ENCODE results near the gene LARGE1. TPM values are rescaled to one million over a fixed set of nuclear protein-coding genes. Genes with fewer than 3 reads are reported as not detected.

LARGE1 gene
- polyA plus RNA-seq, 4 donors = 24.6 to 29.6 (median 26.8) TPM

DNA sequence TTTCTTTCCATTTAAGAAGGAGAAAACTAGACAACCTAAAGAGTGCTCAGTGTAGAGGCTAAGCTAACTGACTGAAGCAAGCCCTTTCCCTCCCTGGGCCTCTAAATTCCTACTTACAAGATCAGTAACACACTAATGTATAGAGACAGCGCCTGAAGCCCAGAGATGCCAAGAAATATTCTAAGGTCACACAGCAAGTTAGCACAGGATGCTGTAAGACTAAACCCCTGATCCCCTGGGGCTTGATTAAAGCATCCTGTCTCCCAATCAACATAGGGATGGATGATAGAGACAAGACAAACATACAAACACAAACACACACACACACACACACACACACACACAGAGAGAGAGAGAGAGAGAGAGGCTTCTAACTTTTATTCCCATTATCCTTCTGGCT, 5.6 kb downstream of the LARGE1 start:
- no peak for DNase-seq (ENCODE audit: low read depth in 4 of 4, low spot score in 2 of 4)

GRCh38 chr22:33914131-33914530, 6.1 kb downstream of the LARGE1 start:
- DNase-seq (ENCODE audit: low read depth in 4 of 4, low spot score in 2 of 4) = no peak

DNA sequence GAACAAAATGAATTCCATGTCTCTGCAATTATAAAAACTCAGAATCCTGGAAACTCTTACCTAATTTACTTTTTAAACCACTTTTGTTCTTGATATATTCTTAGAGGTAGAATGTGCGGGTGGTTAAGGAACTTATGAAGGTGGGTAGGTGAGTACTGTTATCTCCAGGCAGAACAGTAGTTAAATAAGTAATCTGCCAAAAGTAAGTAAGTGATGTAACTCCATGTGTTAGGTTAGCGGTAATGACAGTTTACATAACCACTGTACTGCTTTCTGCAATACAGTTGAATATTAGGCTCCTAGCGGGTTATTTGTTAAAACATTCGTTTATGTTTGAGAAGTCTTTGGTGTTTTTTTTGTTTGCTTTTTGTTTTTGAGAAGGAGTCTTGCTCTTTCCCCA, 7.1 kb downstream of the LARGE1 start:
- DNase-seq (ENCODE audit: low read depth in 4 of 4, low spot score in 2 of 4) = no peak

DNA sequence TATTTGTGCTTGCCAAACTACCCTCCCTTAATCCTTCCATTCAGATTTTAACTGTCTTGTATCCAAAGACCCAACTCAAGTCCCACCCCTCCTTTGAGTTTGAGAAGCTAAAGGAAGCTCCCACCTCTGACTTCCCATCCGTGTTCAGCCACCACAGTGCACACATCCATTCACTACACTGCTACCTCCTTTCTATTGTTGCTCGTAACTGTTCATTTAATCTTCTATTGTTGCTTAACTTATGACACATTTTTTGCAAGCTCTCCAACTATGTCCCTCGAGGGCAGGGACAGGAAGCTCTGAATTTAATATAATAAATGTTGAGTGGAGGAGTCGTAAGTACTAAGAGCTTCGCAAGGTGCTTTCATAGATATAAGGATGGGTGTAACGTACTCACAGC, 10.4 kb downstream of the LARGE1 start:
- DNase-seq (ENCODE audit: low read depth in 4 of 4, low spot score in 2 of 4) = no peak

GRCh38 chr22:33909075-33909458, 11.2 kb downstream of the LARGE1 start:
- DNase-seq (ENCODE audit: low read depth in 4 of 4, low spot score in 2 of 4) = no peak

DNA sequence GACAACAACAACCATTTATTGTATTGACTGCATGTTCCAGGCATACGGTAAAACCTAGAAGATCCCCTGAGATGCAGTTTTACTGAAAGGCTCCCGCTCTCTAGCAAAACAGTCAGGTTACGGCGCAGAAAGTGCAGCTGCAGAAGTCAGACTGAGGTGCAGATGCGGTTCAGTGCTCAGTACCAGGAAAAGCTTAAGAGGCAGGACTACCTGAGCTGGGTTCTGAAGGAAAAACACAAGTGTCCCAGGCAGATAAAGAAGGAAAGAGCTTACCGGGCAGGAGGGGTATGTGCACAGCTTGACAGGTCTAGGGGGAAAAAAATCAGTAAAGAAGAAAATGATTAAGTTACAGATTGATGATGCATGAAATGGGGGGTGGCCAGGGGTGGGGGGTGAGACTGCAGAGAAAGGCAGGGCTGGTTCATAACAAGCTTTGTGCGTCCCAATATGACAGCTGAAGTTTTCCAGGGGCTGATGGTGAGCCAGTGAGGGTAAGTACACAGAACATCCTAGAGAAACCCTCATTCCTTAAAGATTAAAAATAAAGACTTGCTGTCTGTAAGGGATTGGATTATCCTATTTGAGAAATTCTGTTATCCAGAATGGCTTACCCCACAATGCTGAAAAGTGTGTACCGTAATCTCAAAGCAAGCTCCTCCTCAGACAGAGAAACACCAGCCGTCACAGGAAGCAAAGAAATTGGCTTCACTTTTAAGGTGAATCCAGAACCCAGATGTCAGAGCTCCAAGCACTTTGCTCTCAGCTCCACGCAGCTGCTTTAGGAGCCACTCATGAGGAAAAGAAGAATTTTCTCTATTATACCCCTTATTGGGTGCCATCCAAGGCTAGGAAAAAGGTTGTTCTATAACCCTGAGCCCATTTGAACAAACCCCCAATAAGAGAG, 11.9 kb downstream of the LARGE1 start:
- no peak for DNase-seq (ENCODE audit: low read depth in 4 of 4, low spot score in 2 of 4)

DNA sequence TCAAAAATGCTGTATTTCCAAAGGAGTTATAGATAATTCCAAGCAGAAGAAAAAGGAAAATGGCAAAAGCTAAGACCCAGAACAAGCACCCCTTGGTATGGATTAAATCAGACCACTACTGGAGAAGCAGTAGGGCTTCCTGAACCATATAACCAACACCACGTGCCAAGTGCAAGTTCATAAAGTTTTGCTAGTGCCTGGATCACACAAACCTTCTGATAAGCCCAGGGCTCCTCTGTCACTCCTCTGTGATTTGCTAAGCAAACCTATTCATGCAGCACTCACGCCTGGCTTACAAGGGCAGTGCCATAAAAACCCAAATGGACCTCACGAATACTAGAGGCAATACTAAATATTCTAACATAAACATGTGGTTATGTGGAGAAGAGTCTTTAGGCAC, 13.3 kb downstream of the LARGE1 start:
- DNase-seq (ENCODE audit: low read depth in 4 of 4, low spot score in 2 of 4) = no peak

DNA sequence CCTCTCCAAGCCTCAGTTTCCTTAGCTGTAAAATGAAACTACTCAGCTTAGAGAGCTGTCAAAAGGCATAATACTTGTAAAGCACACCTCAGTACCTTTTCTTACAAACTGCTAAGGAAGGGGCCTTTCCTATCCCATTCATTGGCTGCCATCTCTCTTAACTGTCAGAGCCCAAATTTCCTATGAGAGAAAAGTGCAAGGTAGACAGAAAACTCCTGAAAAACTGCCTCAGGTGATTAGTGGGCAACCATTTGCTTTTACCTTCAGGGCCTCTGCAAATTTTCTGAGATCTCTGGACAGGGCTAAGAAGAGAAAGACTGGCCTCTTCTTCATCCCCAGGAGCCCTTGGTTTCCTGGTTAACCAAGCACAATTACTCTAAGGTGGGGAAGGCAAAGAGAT, 13.8 kb downstream of the LARGE1 start:
- no peak for DNase-seq (ENCODE audit: low read depth in 4 of 4, low spot score in 2 of 4)

DNA sequence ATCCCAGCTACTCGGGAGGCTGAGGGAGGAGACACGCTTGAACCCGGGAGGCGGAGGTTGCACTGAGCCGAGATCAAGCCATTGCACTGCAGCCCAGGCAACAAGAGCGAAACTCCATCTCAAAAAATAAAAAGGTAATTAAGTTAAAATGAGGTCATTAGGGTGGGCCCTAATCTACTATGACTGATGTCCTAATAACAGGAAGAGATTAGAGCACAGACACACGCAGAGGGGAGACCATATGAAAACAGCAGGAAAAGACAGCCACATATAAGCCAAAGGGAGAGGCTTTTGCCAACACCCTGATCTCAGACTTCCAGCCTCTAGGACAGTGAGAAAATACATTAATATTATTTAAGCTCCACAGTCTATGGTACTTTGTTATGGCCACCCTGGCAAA, 17.3 kb downstream of the LARGE1 start:
- DNase-seq (ENCODE audit: low read depth in 4 of 4, low spot score in 2 of 4) = no peak

DNA sequence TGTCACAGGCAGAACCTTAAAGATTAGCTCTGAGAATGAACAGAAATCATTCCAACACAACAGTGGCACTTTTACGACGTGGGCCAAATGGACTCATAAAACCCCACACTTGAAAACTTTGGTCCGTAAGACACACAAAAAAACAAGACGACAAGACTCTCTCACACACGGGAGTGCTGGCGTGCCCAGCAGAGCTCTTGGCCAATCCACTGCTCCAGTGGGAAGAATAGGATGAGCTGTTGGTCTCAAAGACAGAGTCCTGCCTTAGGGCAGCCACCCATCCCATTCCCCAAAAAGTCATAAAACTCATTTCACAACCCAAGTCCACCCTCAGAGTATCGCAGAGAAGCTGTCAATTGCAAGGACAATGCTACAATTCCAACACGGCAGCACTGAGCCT, 18.2 kb downstream of the LARGE1 start:
- DNase-seq (ENCODE audit: low read depth in 4 of 4, low spot score in 2 of 4) = no peak

DNA sequence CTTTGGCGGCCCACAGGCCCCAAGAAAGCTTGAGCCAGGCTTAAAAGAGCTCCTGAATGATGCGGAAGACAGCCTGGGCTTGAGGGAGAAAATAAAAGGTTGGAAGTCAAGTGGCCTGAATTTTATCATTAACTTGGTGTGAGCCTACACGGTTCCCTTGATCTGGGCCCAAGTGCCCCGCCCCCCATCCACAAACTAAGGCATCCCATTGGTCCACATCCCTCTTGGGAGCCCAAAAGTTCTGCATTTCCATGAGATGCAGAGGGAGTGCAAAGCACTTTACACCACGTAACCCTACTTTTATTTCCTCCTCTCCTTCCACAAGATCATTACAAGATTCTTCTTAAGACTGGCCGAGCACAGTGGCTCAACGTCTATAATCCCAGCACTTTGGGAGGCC, 22.2 kb downstream of the LARGE1 start:
- DNase-seq (ENCODE audit: low read depth in 4 of 4, low spot score in 2 of 4) = no peak

GRCh38 chr22:33897448-33897835, 22.8 kb downstream of the LARGE1 start:
- DNase-seq (ENCODE audit: low read depth in 4 of 4, low spot score in 2 of 4) = no peak

DNA sequence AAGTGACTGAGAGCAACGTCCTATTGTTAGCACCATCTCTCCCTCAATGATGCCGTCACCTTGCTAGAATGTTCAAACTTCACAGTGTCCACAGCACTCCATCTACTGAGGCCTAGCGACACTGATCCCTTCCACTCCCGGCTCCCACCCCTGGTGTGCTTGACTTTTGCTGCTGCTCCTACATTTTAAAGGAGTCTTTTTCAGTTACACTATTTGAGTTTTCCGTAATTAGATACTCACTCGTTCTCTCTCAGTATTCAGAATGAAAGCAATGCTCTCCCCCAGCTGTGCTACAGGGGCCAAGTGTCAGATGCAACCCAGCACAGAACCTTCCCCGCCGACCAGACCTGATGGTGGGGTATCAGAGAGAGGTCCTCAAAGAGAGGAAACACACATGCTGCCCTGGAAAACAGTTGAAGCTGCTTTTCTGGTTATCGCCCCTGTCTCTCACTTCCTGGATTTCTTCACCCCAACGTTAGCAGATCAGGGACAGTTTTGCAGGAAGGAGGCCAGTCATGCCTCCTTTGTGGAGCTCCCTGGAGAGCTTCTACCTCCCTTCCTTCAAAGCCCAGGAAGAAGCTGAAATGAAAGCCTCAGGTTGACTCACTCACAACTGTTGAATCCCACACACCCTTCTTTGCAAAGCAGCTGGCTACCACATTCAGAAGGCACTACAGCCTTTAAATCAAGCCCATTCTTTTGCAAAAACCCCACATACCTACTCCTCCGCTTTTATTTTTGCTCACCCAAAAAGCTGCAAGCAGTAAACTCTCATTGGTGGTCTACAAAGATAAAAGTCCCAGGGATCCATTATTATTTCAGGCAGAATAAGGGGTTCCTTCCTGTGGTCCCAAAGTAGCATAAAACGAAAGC, 23.5 kb downstream of the LARGE1 start:
- DNase-seq (ENCODE audit: low read depth in 4 of 4, low spot score in 2 of 4) = no peak

- no peak for DNase-seq (ENCODE audit: low read depth in 4 of 4, low spot score in 2 of 4)
Observed at GRCh38 chr22:33896154-33896553, 24.1 kb downstream of the LARGE1 start.

- DNase-seq (ENCODE audit: low read depth in 4 of 4, low spot score in 2 of 4) = no peak
Observed at GRCh38 chr22:33895444-33895843, 24.8 kb downstream of the LARGE1 start.

DNA sequence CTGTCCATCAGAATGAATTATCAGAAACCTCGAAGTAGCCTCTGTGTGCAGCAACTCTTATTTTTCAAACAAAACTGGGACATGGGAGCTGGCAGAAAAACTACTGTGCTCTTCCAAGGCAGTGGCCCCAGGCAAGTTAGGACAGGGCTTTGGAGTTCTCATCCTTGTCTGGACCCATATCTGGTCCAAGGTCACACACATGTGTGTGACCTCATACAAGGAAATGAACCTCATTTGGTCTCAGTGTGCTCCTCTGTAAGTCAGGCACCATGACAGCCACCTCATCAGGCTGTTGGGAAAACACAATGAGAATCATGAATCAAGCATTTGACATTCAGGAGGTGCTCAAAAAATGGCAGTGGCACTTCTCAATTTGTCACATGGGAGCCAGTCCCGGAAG, 25.8 kb downstream of the LARGE1 start:
- no peak for DNase-seq (ENCODE audit: low read depth in 4 of 4, low spot score in 2 of 4)

DNA sequence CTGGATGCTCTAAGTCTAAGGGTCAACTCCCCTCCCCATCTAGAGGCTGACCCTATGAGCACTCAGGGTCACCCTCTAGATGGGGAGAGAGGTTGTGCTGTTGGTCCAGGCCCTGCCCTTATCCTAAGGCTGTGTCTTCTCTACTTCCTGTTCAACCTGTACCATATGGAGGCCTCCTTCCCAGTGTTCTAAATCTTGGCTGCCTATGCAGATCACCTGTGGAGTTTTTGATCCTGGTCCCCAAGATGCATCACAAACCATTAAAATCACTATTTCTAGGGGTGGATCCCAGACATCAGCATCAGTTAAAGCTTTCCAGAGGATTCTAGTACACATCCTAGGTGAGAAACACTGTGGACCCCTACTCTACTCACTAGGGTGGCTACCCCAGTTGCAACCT, 26.2 kb downstream of the LARGE1 start:
- no peak for DNase-seq (ENCODE audit: low read depth in 4 of 4, low spot score in 2 of 4)

DNA sequence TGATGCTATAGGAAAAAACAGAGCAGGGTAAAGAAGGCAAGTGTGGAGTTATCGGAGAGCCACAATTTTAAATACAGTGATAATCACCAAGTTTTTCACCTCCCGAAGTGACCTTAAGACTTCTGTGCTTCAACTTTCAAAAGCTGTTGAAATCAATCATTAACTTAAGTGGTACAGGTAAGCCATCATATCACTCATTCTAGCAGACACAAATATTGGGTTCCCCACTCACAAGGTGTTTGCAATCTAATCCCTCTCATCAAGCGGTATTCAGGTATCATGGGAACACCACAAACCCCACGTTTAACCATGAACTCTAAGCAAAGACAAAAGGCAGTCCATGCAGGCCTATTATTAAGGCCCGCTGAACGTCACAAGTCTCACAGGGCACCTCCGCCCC, 26.8 kb downstream of the LARGE1 start:
- DNase-seq (ENCODE audit: low read depth in 4 of 4, low spot score in 2 of 4) = no peak

- no peak for DNase-seq (ENCODE audit: low read depth in 4 of 4, low spot score in 2 of 4)
Observed at GRCh38 chr22:33891992-33892391, 28.3 kb downstream of the LARGE1 start.

DNA sequence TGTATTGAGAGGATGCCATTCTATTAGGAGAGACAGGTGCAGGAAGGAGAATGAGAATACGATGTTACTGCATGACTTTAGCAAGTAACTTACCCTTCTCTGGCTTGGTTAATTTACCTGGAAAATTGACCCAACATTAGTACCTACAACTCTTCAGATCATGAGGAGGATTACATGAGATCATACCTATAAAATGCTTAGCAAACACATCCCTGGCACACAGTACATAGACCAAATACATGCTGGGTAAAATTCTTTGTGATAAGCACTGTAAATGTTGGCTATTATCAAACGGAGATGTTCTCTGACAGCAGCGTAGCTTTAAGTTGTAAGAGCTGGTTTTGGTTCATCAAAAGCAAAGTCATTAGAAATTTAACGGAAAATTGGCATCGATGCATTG, 28.8 kb downstream of the LARGE1 start:
- no peak for DNase-seq (ENCODE audit: low read depth in 4 of 4, low spot score in 2 of 4)

DNA sequence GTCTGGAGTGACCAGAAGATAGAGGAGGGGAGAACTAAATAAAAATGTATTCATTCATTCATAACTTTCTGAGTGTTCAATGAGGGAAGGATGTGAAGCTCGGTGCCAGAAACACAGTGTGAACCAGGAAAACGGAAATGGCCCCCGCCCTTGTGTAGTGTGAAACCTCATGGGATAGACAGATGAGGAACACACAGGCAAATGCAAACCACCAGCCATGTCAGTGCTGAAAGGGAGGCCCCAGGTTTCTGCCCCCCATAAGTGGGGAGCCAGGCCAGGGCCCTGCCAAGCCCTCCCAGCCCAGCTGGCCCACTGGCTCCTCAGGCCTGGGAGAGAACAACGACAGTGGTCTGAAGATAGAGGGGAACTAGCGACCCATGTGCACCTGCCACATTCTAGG, 30.5 kb downstream of the LARGE1 start:
- no peak for DNase-seq (ENCODE audit: low read depth in 4 of 4, low spot score in 2 of 4)

DNA sequence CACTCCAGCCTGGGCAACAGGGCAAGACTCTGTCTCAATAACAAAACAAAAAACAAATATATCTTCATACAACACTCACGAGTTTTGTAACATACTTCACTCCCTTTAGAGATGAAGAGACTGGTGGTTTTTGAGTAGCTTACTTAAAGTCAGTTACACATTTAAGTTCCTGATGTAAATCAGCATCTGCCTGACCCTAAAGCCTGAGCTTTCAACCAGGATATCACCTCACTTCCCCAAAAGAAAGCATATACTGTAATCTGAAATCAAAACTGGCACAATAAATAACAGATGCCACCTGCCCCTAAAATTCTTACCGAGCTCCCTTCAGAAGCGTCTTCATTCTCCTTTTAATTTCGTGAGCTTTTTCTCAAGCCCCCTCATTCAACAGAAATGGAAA, 31.5 kb downstream of the LARGE1 start:
- DNase-seq (ENCODE audit: low read depth in 4 of 4, low spot score in 2 of 4) = no peak

Measured in left renal cortex interstitium (tissue), 4 donors.